Stimulated activated CD4-positive, alpha-beta T cell treated with anti-CD3 and anti-CD28 coated beads, Interleukin-15, amount 100 ng/mL, for 48 hours (primary cell): ENCODE results near the gene CDKAL1.
"Not testable (repeated sequence)": the region's sequence is repeated elsewhere in the genome, so short reads cannot be mapped to it uniquely, and the experiment has no call there.

Experiments used
- DNase-seq, 2 donors: peaks; one replicate each; pipeline ENCODE4 v3.0.0-alpha.2; 2020; ENCODE audit warnings: low read depth in 2 of 2

The CDKAL1 gene

GRCh38 chr6:20594299-20594853 lies 60.1 kb downstream of the CDKAL1 start:
- not testable (repeated sequence) for DNase-seq

GRCh38 chr6:20599302-20600051 lies 65.2 kb downstream of the CDKAL1 start:
- DNase-seq: no peak

DNA sequence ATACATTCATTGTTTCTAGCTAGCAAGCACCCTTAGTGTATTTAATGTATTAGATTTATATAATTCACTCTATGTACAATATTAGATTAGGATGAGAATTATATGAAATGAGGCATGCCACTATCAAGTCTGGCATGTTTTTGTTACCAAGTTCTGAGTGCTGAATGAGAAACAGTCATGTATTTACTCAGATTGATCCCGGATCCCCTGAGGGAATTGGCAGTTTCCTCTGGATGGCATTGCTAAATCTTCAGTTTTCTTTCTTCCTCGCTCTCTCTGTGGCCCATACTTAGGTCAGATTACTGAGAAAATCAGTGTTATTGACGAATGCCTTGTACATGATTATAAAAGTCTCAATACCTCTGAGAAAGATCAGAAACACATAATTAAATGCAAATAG lies 66.6 kb downstream of the CDKAL1 start:
- DNase-seq: no peak

GRCh38 chr6:20604159-20604558 lies 69.9 kb downstream of the CDKAL1 start:
- DNase-seq: no peak

GRCh38 chr6:20605061-20605460 lies 70.8 kb downstream of the CDKAL1 start:
- DNase-seq: no peak

GRCh38 chr6:20605581-20605980 lies 71.3 kb downstream of the CDKAL1 start:
- DNase-seq: no peak

DNA sequence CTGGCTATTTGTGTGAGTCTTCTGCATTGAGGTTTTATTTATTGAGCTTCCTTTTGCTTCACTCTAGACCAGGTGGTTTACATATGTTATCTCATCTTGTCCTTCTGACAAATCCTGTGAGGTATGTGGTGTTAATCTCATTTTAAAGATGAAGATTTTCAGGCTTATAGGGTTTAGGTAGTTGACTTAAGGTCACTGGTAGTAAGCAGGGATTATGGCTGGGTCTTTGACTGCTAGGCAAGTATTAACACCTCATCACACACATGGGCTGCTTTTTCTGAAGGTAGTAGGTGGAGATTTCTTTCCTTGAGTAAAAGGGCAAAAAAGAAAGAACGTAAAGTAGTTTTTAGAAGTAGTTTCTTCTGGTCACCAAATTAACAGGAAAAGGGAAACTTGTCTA lies 72.6 kb downstream of the CDKAL1 start:
- no peak for DNase-seq

DNA sequence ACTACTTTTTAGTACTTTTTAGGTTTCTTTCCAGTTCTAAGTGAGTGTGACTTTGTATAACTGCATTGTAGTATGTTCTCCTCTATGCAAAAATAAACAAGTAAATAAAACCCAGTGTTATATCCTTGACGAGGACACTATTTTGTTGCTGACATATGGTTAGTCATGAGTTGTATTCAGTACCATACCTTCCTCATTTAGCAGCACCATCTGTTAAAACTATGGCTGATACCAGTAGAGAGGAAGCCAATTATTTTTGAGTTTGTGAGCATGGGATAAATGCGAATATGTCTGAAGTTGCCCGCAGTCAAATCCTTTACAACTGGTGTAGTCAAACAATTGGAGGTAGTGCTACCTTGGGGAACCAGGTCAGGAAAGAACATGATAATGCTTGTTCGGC lies 74.1 kb downstream of the CDKAL1 start:
- no peak for DNase-seq

- DNase-seq: no peak
These were observed 74.6 kb downstream of the CDKAL1 start for GRCh38 chr6:20608905-20609304.

- not testable (repeated sequence) for DNase-seq
These were observed 75.7 kb downstream of the CDKAL1 start for GRCh38 chr6:20609924-20610323.

- DNase-seq: no peak
These were observed 76.5 kb downstream of the CDKAL1 start for GRCh38 chr6:20610636-20611370.

DNA sequence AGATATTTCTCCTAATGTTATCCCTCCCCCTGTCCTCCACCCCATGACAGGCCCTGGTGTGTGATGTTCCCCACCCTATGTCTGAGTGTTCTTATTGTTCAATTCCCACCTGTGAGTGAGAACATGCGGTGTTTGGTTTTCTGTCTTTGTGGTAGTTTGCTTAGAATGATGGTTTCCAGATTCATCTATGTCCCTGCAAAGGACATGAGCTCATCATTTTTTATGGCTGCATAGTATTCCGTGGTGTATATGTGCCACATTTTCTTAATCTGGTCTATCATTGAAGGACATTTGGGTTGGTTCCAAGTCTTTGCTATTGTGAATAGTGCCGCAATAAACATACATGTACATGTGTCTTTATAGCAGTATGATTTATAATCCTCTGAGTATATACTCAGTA lies 83.3 kb downstream of the CDKAL1 start:
- not testable (repeated sequence) for DNase-seq

- no peak for DNase-seq
These were observed 85.8 kb downstream of the CDKAL1 start for GRCh38 chr6:20620043-20620442.

DNA sequence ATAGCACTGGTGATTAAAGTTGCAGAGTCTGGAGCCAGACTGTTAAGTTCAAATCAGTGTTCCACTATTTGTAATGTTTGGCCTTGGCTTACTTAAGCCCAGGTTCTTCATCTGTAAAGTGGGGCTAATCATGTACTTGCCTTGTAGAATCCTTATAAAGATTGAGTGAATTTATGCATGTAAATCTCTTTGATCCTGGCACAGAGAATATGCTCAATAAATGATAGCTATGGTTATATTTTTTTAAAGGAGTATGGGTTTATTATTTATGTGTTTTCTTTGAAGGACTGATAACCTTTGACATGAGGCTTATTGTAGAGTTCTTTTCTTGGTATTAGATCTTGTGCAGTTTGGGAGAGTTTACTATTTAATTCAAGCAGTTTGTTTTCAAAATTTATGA lies 89.5 kb downstream of the CDKAL1 start:
- DNase-seq: no peak

DNA sequence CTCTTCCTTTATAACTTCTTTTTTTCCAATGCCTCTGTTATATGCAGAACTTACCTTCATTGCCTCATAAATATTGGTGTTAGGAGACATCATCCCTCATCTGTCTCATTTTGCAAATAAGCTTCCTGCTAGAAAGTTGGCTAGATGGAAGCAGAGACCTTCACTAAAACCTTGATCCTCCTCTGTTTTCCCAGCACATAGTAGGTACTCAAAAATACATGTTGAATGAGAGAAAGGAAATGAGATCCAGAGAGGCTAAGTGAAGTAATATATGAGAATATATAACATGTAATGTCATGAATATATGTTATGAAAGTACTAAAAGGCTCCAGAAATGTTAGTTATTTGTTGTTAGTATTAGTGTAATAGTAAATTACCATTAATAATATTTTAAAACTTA lies 91.9 kb downstream of the CDKAL1 start:
- DNase-seq: no peak

- DNase-seq: no peak
These were observed 95.3 kb downstream of the CDKAL1 start for GRCh38 chr6:20629509-20629908.

- DNase-seq: no peak
These were observed 95.9 kb downstream of the CDKAL1 start for GRCh38 chr6:20630136-20630535.

DNA sequence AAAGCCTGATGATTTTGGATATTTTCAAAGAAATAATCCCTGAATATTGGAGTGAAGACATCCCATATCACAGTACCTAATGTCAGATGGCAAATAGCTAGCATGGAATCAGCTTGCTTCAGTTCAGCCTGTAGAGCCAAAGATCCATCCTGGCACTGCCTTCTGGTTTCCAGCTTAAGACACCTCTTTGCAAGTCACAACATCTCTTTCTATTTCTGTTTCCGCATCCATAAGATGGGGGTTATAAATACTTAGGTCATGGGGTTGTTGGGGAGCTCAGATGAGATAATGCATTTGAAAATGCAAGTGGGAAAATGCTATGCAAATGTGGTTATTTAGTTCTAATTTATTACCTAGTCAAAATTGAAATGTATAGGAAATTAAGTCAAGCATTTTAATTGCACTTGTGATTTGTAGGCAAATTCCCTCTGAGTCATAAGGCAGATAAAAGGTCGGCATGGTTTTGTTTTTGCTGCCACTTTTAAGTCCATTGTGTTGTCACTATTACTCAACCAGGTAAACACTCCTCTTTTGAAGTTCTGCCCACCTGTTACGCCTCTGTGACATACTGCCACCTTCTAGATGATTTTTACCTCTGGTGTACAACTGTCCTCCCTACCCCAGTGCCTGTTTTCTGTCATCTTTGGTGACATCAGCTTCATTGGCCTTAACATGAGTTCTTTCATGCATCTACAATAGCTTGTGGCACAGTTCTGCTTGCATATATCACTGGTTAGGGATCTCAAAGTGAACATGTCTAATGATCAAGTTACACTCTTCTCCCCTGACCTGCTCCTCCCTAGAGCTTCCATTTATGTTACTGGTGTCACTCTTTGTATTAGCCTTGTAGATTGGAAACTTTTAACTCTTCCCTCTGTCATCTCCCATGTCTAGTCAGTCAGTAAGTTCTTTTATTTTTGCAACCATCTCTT lies 96.6 kb downstream of the CDKAL1 start:
- DNase-seq: no peak

GRCh38 chr6:20631549-20631924 lies 97.3 kb downstream of the CDKAL1 start:
- no peak for DNase-seq

- no peak for DNase-seq
These were observed 98.4 kb downstream of the CDKAL1 start for GRCh38 chr6:20632696-20633095.

GRCh38 chr6:20633566-20634340 lies 99.5 kb downstream of the CDKAL1 start:
- no peak for DNase-seq
